OCI-LY7 (cell line): ENCODE measurements around the gene WDR70. TPM values are rescaled to one million over a fixed set of nuclear protein-coding genes. Genes with fewer than 3 reads are reported as not detected.
"Not testable (repeated sequence)": the region's sequence is repeated elsewhere in the genome, so short reads cannot be mapped to it uniquely, and the experiment has no call there.

Experiments
- BruUV-seq: library from RNA; stranded (reverse); fragments of 400-500 nt; replicated peaks from 2 replicates; lab custom pipeline; 2021; lab: Mats Ljungman, UMichigan
- CTCF ChIA-PET: fragments of 300-600 bp; sonication (Branson Sonifier 250); formaldehyde crosslinking; loops from one replicate; lab custom pipeline; 2022; ENCODE audit warnings: antibody characterized with exemption; ENCODE audit not compliant: unreplicated experiment; lab: Charles Lee
- POLR2A ChIA-PET: fragments of 300-600 bp; sonication (Branson Sonifier 250); formaldehyde crosslinking; loops from one replicate; lab custom pipeline; 2022; ENCODE audit warnings: antibody characterized with exemption; lab: Charles Lee
- DNase-seq: peaks from one replicate; pipeline ENCODE4 v3.0.0-alpha.2; 2015; ENCODE audit warnings: low spot score
- H2AFZ ChIP-seq: fragments of 200-600 bp; sonication (generic), shearing (Covaris generic); 2 replicates; pipeline ENCODE4 v1.6.1; 2014; ENCODE audit warnings: mild to moderate bottlenecking, antibody characterized with exemption, low read length, moderate library complexity
- H3K27ac ChIP-seq: fragments of 200-600 bp; sonication (generic); 2 replicates; pipeline ENCODE4 v1.5.1; 2014; ENCODE audit warnings: mixed run types, low read depth, mild to moderate bottlenecking, moderate library complexity, low read length, inconsistent platforms; ENCODE audit not compliant: poor library complexity, severe bottlenecking
- H3K36me3 ChIP-seq: fragments of 200-600 bp; sonication (generic); 2 replicates; pipeline ENCODE4 v1.6.1; 2014; ENCODE audit warnings: mild to moderate bottlenecking, antibody characterized with exemption, low read length, moderate library complexity, mixed read lengths; ENCODE audit not compliant: insufficient read depth
- H3K4me1 ChIP-seq: fragments of 200-600 bp; sonication (generic); 2 replicates; pipeline ENCODE4 v1.5.1; 2014; ENCODE audit warnings: mild to moderate bottlenecking, low read length; ENCODE audit not compliant: insufficient read depth, poor library complexity, severe bottlenecking
- H3K4me2 ChIP-seq: fragments of 200-600 bp; sonication (generic); 2 replicates; pipeline ENCODE4 v1.6.1; 2014; ENCODE audit warnings: mild to moderate bottlenecking, low read length
- H3K4me3 ChIP-seq: fragments of 200-600 bp; sonication (generic); 2 replicates; pipeline ENCODE4 v1.5.1; 2014; ENCODE audit warnings: mild to moderate bottlenecking, low read depth, low read length; ENCODE audit not compliant: poor library complexity, severe bottlenecking
- H3K79me2 ChIP-seq: fragments of 200-600 bp; sonication (generic); 2 replicates; pipeline ENCODE4 v1.6.1; 2016; ENCODE audit warnings: low read depth, mild to moderate bottlenecking, low read length, moderate library complexity, mixed read lengths; ENCODE audit not compliant: insufficient read depth
- H3K9me2 ChIP-seq: fragments of 200-600 bp; sonication (generic); 2 replicates; pipeline ENCODE4 v1.6.1; 2016; ENCODE audit warnings: mild to moderate bottlenecking, low read length, mixed read lengths; ENCODE audit not compliant: insufficient read depth
- H3K9me3 ChIP-seq: fragments of 200-600 bp; sonication (generic); 2 replicates; pipeline ENCODE4 v1.6.1; 2014; ENCODE audit warnings: mild to moderate bottlenecking, mixed run types, low read length, mixed read lengths
- H4K20me1 ChIP-seq: fragments of 200-600 bp; sonication (generic); 2 replicates; pipeline ENCODE4 v1.6.1; 2014; ENCODE audit warnings: mild to moderate bottlenecking, antibody characterized with exemption, low read length, moderate library complexity, mixed read lengths; ENCODE audit not compliant: insufficient read depth
- CTCF ChIP-seq: fragments of 200-600 bp; sonication (generic); conservative IDR thresholded peaks from 2 replicates; pipeline ENCODE4 v1.5.1; 2014; ENCODE audit warnings: mild to moderate bottlenecking, antibody characterized with exemption, low read length, moderate library complexity, mixed read lengths
- EZH2phosphoT487 ChIP-seq: fragments of 200-600 bp; sonication (generic); IDR thresholded peaks from 2 replicates; pipeline ENCODE4 v1.6.1; 2018; ENCODE audit warnings: low read depth, borderline replicate concordance, mild to moderate bottlenecking, mixed run types, antibody characterized with exemption, low read length, moderate library complexity, mixed read lengths
- intact Hi-C: fragments of 100-400 bp; cut with micrococcal nuclease; formaldehyde crosslinking; loops from one replicate; pipeline ENCODE4 v1.10.0; 2022; ENCODE audit not compliant: unreplicated experiment
- total RNA-seq, 2 experiments: library from RNA; depleted of rRNA in 1 of 2; stranded (reverse); fragments of >200 nt in 1 of 2; shearing (Covaris generic) in 1 of 2; gene quantifications; 2 replicates each; pipeline ENCODE4 v1.2.3, GENCODE V29; 2014 to 2022

WDR70 gene
- total RNA-seq, 2 experiments from 2014 or later = 26.2 to 35.4 TPM

GRCh38 chr5:37645707-37646106 is 266.6 kb downstream of the WDR70 start:
- POLR2A ChIA-PET = no interaction called here
- no peaks in the 10 kb centered on the region for H3K9me3 ChIP-seq

GRCh38 chr5:37654566-37654965 is 275.4 kb downstream of the WDR70 start:
- POLR2A ChIA-PET, H3K79me2 ChIP-seq, H3K4me2 ChIP-seq, H3K36me3 ChIP-seq, DNase-seq, H2AFZ ChIP-seq, H3K27ac ChIP-seq, H4K20me1 ChIP-seq, H3K9me3 ChIP-seq, H3K9me2 ChIP-seq, H3K4me1 ChIP-seq, BruUV-seq, H3K4me3 ChIP-seq, intact Hi-C loops, CTCF ChIA-PET: not testable (repeated sequence)

More at GRCh38 chr5:37645707-37646106, 266.6 kb downstream of the WDR70 start:
- intact Hi-C loops = no loop called here
- no peak overlapping the region for H3K4me3 ChIP-seq
- no TSS peak for BruUV-seq
- H3K4me1 ChIP-seq = no peaks in the 10 kb centered on the region
- no peaks in the 10 kb centered on the region for H3K79me2 ChIP-seq
- H3K4me2 ChIP-seq = no peak overlapping the region
- H2AFZ ChIP-seq = no peak overlapping the region
- TF ChIP-seq EZH2phosphoT487 (no peak), CTCF (no peak)
- CTCF ChIA-PET = no interaction called here
- no peaks in the 10 kb centered on the region for H4K20me1 ChIP-seq
- H3K27ac ChIP-seq = no peak overlapping the region
- DNase-seq = no peak
- no peaks in the 10 kb centered on the region for H3K36me3 ChIP-seq
- no peaks in the 10 kb centered on the region for H3K9me2 ChIP-seq

GRCh38 chr5:37657046-37657445 is 277.9 kb downstream of the WDR70 start:
- Histone ChIP-seq H3K79me2 (no peaks in the 10 kb centered on the region), H3K9me2 (no peaks in the 10 kb centered on the region), H3K4me3 (no peak overlapping the region), H3K4me2 (no peak overlapping the region), H3K27ac (no peak overlapping the region), H4K20me1 (no peaks in the 10 kb centered on the region), H3K36me3 (no peaks in the 10 kb centered on the region), H2AFZ (no peak overlapping the region), H3K9me3 (no peaks in the 10 kb centered on the region), H3K4me1 (no peaks in the 10 kb centered on the region)
- no peak for DNase-seq
- intact Hi-C loops = no loop called here
- POLR2A ChIA-PET = no interaction called here
- BruUV-seq = no TSS peak
- CTCF ChIA-PET = no interaction called here
- TF ChIP-seq CTCF = no peak
- TF ChIP-seq EZH2phosphoT487 = no peak
